C4-2B (cell line): Measurements from ENCODE around the gene PBLD.

ENCODE experiments used
- ZFX ChIP-seq: fragments of 450-650 bp; IDR thresholded peaks from 2 replicates; pipeline ENCODE4 v1.6.1; 2017
- TF ChIP-seq, protein P1 (sequence below): fragments of 450-650 bp; conservative IDR thresholded peaks from 2 replicates; pipeline ENCODE4 v1.5.1; 2017; ENCODE audit warnings: mild to moderate bottlenecking

DNA sequence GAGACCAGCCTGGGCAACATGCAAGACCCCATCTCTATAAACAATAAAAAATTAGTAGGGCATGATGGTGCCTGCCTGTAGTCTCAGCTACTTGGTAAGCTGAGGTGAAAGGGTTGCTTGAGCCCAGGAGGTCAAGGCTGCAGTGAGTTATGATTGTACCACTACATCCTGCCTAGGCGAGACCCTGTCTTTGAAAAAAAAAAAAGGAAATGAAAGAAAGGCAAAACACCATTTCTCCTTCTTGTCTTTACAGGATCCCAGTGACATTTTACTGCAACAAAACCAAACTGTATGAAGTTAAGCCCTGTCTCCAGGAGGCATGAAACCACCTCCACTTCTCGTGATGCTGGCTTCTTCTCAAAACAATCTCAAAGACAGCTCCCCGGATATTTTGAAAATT, 29.9 kb upstream of the PBLD start:
- TF ChIP-seq, protein P1, sequence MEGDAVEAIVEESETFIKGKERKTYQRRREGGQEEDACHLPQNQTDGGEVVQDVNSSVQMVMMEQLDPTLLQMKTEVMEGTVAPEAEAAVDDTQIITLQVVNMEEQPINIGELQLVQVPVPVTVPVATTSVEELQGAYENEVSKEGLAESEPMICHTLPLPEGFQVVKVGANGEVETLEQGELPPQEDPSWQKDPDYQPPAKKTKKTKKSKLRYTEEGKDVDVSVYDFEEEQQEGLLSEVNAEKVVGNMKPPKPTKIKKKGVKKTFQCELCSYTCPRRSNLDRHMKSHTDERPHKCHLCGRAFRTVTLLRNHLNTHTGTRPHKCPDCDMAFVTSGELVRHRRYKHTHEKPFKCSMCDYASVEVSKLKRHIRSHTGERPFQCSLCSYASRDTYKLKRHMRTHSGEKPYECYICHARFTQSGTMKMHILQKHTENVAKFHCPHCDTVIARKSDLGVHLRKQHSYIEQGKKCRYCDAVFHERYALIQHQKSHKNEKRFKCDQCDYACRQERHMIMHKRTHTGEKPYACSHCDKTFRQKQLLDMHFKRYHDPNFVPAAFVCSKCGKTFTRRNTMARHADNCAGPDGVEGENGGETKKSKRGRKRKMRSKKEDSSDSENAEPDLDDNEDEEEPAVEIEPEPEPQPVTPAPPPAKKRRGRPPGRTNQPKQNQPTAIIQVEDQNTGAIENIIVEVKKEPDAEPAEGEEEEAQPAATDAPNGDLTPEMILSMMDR = no peak
- no peak for TF ChIP-seq ZFX
